ENCODE measurements around the gene PCDH7.

GRCh38 chr4:30746735-30747134 is 26.6 kb downstream of the PCDH7 start:
- TF ChIP-seq CTCF (conservative IDR thresholded peaks at IDR 0.05) = no peak
- no peak for TF ChIP-seq EZH2 (IDR thresholded peaks at IDR 0.05; ENCODE audit: low read depth)
